HG02870 (cell line): ENCODE measurements around the gene EVX1.

Experiments
- ATAC-seq: cut with Tn5 transposase; IDR thresholded peaks from one replicate; pipeline ENCODE4 v1.9.1; 2021; ENCODE audit warnings: mild to moderate bottlenecking, moderate library complexity; ENCODE audit not compliant: unreplicated experiment

The EVX1 gene

DNA sequence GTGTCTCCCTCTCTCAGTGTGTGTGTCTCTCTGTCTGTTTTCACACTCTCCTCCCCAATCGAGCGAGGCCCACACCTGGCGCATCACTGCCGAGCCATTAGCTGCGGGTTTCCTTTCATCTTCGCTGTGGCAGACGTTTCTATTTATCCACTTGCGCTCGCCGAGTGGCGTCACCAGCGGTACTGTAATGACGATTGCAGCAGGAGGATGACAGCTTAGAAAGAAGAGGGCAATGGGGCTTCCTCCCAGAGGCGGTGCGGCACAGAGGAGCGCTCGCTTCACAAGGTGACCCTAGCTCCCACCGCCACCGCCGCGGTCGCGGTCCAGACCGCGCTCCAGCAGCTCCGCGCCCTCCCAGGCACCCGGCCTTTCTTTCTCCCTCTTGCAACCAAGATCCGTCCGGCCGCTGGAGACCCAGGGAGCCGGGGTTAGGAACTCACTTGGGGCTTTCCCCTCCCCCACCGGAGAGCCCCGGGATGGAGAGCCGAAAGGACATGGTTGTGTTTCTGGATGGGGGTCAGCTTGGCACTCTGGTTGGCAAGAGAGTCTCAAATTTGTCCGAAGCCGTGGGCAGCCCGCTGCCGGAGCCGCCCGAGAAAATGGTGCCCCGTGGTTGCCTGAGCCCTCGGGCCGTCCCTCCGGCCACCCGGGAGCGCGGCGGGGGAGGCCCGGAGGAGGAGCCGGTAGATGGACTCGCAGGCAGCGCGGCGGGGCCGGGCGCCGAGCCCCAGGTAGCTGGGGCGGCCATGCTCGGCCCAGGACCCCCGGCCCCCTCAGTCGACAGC, at the start of gene EVX1:
EVX1 (plus strand) TSS at position 248 of the 785 bp plus-strand sequence; CDS start at position 477, 229 bp downstream.
- no peak for ATAC-seq

DNA sequence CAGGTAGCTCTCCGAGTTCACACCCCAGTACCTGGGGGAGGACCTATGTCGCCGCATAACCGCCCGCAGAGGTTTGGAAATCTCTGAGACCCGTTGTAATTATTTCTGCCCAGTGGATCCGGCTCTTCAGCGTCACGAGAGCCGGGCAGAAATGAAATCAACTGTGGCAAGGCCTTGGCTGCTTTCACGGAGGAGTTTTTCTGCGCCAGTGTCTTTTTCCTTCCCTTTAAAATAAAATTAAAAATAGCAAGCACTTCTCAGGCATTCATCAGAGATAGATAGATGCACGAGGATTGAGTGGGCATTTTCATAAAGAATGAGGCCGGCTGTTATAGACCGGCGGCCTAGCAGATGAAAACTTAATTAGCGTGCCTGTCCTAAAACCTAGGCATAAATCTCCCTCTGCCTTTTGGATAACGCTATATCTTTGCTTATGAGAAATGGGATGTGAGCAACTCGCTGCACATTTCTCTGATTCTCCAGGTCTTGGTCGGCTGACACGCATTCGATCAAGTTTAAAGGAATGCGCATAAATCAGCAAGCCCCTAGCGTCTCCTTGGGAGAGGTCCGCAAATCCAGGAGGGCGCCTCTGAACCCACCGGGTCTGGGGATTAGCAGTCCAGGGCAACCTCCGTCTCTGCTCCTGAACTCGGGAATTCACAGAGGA, 49.1 kb upstream of the EVX1 start:
- no peak for ATAC-seq

DNA sequence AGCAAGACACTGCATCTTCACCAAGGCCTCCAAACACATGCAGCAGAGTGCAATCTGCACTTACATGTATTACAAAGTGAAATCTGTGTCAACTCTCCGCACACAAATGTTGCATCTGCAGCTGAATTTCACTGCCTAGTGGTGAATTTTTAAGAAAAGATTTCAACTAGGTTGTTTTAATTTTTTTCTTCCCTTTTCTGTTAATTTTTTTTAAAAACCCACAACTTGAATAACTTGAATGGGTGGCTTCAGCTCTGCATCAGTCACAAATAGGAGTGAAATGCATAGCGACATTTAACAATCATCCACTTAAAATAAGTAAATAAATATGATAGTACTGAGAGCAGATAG, 48.6 kb upstream of the EVX1 start:
- ATAC-seq: no peak

DNA sequence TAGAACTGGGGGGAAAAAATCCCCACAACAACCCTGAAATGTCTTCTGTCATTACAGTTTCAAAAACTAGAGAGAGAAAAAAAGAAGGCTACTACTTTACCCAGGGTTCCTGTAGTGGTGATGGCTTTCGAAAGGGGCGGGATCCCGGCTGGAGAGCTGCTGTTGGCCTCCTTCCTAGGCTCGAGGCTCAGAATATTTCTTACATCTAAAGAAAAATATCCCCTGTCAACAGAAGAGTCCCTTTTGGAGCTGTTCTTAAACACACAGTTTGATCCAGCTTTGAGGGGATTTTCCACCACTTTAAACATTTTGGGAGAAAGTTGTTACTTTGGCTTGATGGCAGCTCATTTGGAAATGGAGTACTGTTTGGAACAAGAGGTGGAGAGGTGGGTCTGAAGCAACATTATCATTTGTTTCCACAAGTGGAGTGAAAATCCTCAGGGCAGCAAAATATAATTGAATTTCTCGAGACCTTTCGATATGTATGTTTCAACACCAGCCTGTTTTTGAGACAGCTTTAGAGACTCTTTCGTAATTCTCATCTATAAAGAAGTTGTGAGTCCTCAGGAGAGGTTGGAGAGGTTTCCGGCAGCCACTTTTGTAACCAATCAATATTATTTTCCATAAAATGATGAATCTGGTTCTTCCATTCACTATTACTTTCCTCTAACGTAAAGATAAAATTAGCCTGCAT, 47.8 kb upstream of the EVX1 start:
- no peak for ATAC-seq

DNA sequence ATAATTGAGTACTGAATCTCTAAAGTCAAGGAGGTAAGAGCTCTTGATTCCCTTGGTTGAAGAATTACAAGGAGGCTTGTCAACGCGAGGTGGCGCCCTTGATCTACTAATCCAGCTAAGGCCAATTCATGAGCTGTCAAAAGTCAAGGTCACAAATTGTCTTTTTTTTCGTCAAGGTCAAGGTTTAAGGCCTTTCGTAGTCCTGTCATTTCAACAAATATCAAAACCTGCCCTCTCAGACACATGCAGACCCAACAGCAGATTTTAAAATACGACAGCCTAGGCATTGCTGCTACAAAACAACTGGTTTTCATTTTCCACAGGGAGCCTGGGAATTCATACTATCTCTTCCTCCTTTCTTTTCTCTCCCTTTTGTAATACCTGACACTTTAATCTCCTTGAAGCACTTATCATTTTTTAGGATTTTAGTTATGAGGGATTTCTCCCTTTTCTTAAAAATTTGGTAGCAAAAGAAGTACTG, 46.3 kb upstream of the EVX1 start:
- ATAC-seq: no peak

DNA sequence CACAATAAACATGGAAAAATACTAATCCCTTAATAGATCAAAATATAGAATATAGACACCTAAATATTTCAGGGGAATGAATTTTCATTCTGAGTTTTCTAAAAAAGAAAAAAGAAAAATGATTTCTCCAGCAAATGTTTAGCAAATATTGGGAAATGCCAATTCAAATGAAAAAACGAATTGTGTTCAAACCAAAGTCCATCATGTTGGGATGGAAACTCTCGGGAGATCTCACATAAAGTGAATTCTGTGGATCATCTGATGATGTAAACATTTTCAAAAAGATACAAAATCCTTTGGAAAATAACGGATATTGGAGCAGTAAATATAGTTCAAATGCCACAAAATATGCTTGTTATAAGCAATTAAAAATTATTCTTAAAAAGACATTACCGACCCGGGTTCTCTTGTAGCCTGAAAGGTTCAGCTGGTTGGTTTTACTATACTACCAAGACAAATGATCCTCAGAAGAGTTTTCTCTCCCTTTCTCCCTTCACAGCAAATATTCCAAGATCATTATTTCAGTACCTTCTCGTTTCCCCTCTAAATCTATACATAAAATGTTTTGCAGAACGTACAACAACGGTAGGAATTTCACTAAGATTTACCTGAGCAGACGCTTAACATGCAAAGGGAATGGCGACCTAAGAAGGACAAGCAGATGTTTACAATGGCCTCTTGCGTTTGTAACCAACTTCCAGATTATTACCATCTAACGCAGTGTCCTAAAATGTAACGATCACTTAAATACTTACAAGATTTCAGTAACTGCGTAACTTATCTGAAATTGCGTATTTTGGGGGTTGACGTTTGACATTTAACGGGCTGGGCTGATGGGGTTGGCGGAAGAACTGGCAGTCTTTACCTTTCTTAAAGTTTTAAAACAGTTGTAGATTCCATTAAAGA, 45.2 kb upstream of the EVX1 start:
- ATAC-seq: no peak

DNA sequence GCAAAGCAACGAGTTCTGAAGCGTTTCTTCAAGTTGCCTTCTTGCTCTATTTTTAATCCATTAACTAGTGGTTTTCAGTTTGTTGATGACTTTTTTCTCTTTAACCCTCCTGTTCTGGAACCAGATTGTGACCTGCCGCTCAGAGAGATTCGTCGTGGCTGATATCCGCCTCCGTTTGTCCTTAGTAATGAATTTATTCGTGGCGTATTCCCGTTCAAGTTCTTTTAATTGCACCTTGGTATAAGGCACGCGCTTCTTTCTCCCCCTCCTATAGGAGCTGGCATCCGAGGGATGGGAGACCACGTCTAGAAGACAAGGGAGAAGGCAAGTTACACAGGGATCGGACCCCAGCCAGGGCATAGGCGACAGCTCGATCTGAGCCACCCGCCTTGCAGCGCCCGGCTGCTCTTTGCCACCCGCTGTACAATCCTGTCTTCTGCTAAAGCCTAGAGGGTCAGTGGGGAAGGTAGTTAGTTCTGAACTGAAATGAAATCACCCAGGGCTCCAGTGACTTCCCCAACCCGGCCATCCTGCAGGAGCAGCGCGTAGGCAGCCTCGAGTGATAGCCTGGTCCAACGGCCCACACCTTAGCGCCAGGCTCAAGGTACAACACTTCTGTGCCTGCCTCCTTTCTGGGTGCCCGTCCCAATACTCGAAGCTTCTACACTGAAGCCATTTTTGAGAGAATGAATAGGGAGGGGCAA, 44.3 kb upstream of the EVX1 start:
- no peak for ATAC-seq

DNA sequence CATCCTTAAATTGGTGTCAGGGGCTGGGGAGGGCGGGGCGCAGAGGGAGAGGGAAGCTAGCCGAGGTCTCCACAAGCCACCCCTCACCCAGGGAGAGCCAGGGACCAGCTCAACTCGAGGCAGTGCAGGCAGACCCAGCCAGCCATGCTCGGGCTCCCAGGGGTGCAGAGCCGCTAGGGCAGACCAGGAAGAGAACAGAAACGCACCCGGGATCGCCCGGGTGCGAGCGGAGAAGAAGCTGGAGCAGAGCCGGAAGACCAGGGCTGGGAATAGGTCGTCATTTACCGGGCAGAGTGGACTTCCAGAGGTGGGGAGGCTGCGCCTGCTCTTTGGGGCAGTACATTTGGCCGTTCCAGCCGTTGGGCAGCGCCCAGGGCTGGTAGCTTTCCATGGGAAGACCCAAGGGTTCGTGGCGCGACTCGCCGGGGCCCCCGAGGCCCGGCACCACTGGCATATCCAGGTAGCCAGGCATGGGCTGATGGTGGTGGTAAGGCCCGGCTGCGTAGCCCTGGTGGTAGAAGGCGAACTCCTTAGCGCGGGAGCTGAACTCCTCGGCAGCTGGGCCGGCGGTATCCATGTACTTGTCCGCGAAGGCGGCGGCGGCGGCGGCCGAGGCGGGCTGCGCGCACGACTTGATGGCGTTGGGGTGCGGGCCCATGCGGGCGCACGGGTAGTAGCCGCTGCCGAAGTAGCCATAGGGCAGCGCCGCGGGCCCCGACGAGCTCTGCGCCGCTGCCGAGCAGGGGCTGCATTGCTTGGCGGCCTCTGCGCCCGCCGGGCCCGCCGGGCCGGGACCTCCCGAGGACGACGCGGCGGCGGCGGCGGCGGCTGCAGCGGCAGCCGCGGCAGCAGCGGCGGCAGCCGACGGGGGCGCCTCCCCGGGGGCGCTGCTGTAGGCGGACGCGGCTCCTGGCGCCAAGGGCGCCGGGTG, 43.5 kb upstream of the EVX1 start:
- no peak for ATAC-seq

DNA sequence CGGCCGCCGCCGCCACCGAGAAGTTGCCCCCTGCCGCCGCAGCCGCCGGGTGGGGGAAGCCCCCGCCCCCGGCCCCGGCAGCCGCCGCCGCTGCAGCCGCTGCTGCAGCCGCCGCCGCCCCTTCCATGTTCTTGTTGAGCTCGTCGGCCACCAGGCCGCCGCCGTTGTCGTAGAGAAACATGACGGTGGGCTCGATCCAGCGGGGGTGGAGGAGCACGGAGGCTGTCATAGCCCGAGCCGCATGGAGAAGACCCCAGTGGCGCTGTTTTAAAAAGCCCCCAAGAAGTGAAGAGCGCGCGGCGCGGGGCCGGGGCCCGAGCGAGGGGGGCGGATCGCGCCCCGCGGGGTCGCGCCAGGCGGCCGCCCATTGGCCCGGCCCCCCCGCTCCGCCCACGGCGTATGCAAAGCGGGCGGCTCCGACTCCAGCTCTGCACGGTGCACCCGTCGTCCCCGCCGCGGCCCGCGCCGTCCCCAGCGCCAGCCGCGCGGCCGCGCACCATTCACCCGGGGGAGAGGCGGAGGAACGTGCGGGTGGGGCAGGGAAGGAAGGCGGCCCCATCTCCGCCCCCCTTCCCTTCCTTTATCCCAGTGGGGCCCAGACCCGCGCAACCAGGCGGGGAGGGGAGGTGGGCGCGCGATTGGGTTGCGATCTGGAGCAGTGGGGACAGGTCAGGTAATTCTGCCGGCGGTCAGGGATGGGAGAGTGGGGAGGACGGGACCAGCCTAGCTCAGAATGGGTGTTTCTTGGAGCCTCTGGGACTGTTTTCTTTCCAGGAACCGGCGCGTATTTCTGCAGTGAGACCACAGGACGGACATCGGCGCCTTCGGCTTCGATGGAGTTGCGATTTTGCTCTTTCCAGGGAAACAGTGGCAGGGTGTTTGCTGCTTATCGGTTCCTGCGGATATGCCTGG, 42.5 kb upstream of the EVX1 start, which contains the start of gene HOXA13:
HOXA13 (minus strand) TSS at position 243 of the 912 bp plus-strand sequence; CDS start at position 229, 14 bp downstream.
- no peak for ATAC-seq

DNA sequence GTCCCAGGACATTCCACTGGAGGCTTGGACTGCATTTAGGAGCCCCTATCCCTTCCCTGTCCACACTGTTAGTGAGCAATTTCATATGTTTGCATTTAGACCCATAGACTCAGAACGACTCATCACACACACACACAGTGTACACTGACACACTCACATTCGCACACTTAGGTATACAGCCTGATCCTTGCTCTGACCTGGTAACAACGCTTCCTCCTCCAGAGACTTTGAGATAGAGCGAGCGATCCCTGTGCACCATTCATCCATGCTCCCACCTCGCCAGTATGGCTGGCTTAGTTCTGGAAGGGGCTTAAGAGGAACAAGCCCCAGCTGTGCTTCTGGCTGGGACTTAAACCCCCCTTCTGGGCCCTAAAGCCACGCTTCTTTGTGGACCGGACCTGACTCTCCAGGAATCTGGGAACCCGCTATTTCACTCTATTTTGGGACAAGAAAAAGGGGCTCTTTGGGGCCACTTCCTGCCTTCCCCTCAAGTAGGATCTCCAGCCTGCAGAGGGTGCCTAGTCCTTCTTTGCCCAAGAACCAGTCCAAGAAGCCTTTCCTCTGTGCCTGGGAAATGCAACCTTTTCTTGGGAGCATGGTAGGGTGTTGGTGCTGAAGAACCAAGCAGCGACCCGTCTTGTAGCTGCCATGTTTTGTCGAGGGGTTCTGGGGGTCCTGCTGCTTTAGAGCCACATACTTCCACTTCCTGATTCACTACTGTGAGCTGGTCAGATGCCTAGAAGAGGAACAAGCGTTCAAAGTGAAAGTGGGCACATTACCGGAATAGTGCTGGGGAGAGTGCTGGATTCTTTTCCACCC, 41.6 kb upstream of the EVX1 start:
- ATAC-seq: no peak

DNA sequence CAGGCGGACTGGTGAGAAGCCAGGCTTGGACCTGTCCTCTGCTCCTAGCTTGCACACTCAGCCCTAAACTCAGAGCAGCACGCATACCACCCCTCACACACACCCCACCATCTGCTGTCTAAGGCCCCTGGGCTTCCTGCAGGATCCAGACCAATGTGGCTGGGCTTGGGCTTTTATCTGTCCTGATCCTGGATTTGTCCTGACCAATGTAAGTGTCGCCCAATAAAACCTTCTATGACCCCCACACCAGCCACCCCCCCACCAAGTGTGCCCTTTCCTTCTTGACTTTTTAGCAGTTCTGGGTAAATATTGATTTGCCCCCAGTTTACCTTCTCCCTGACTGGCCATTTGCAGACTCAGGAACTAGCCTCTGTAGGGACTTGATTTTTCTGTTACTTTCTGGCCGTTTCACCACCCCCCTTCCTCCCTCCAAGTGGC, 41.0 kb upstream of the EVX1 start:
- no peak for ATAC-seq

DNA sequence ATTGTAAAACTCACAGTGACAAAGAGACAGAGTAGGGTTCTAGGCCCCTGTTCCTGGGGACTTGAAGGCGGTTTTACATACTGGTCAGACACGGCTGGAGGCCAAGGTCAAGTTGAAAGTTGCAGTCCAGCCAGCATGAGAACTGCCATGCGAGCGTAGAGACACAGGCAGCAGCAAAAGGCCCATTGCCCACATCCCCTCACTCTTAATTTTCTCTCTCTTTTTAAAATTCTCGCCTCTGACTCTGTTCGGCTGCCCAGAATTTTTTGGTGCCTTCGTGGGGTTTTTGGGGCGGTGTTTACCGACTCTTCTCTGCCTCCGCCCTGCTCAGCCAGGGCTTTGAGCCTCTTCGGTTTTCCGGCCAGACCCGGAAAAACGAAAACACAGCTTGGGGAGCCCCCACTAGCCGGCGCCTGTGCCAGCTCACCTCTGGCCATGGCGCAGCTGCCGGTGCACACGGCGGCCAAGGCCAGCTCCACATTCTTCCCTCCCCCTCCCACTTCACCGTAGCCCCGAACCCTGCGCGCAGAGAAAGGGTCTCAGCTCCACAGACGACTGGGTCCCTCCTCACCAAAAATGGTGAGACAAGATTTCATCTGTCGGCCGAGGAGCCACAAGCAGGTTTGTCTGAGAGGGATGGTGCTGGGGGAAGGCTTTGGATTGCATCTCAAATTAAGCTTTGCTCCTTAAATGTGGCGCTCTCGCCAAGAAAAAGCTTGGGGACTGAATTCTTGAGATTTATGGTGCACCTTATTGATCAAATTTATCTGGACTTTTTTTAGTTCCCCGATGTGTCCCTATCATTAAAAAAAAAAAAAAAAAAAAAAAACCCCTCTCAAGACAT, 40.4 kb upstream of the EVX1 start:
- no peak for ATAC-seq

DNA sequence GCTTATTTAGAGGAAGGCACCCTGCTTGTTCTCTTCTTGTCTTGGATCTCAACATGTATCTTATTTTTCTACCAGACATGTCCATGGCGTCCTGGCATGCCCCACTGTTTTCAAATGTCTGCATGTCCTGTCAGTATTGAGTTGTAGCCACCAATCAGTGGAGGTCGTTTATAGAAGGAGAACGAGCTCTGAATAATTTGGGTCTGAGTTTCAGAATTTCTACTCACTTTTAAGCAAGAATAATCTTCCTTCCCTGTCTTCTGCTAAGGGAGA, 39.8 kb upstream of the EVX1 start:
- ATAC-seq: no peak

DNA sequence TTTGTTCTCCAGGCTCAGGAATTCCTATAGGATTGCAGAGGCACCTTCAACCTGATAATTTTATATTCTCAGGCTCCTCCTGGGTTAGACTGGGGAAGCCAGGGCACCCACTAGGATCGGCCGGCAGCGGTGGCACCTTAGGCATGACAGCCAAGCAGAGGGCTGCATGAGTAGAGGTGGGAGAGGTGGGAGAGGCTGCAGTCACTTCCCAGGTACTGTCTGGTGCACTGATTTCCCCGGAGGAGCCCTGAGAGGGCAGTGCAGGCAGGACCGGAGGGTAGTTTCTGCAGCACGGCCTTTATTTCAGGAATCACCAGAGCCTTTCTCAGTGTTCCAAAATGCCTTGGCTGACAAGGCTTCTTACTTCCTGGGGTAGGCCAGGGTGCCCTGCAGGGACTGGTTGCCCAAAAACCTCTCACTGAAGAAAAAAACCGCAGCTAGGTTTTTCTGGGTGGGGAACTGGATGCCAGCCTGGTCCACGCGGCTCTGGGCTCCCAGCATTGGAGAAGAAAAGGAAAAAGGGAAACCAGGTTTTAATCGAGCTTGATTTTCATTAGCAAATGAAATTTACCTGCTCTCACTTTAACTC, 39.1 kb upstream of the EVX1 start:
- no peak for ATAC-seq

DNA sequence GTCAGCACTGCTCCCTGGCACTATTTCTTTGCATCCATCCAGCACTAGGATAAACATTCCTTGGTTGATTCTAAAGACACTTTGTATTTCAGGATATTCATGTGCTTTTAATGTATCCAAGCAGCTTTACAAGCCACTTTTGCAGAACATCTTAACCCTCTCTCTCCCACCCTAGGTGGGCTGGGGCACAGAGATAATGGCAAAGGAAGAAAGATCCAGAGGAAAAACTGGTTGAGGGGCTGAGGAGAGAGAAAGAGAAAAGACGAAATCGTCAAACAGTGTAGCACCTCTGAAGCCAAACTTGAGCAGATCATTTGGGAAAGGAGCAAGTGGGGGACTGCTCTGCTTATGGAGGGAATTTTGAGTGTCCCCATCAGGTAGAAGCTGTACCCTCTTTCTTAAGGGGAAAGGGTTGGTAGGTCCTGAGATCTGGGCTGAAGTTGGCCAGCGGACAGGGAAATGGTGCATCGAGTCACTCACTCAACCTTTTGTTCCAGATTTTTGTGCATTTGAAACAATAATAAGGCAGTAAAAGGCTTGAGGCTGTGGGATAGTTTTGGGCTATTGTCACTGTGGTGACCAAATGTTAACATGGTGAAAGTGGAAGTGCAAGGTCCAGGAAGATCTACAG, 38.5 kb upstream of the EVX1 start:
- no peak for ATAC-seq
